Activated naive CD8-positive, alpha-beta T cell treated with anti-CD3 and anti-CD28 coated beads, Interleukin-2, amount 50 U/mL, for 24 hours (primary cell): ENCODE data around the gene METRNL.
"Not testable (repeated sequence)": the region's sequence is repeated elsewhere in the genome, so short reads cannot be mapped to it uniquely, and the experiment has no call there.

Experiments
- ATAC-seq: fragments of 150-1000 bp; cut with Tn5 transposase; one replicate; pipeline ENCODE4 v1.10.0; 2021
- DNase-seq: peaks from one replicate; pipeline ENCODE4 v3.0.0; 2021
- H3K27ac Mint-ChIP-seq: one replicate; pipeline ENCODE4 v1.8.0; 2021; ENCODE audit warnings: mild to moderate bottlenecking, mixed read lengths
- H3K27me3 Mint-ChIP-seq: one replicate; pipeline ENCODE4 v1.8.0; 2021; ENCODE audit warnings: mixed read lengths
- H3K36me3 Mint-ChIP-seq: one replicate; pipeline ENCODE4 v1.8.0; 2021; ENCODE audit warnings: low read depth, mixed read lengths
- H3K4me1 Mint-ChIP-seq: one replicate; pipeline ENCODE4 v1.8.0; 2021; ENCODE audit warnings: mixed read lengths
- H3K4me3 Mint-ChIP-seq: one replicate; pipeline ENCODE4 v1.8.0; 2021; ENCODE audit warnings: mild to moderate bottlenecking, moderate library complexity, mixed read lengths
- H3K9me3 Mint-ChIP-seq: one replicate; pipeline ENCODE4 v1.8.0; 2021; ENCODE audit warnings: mixed read lengths

The METRNL gene

DNA sequence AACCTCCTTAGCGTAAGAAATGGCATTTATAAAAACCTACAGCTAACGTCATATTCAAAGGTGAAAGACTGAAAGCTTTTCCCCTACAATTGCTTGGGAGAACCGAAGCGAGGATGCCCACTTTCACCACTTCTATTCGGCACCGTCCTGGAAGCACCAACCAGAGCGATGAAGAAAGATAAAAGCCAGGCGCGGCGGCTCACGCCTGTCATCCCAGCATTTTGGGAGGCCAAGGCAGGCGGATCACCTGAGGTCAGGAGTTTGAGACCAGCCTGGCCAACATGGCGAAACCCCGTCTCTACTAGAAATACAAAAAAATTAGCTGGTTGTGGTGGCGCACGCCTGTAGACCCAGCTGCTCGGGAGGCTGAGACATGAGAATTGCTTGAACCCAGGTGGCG lies 34.9 kb upstream of the METRNL start:
- H3K27me3 Mint-ChIP-seq, DNase-seq, ATAC-seq, H3K27ac Mint-ChIP-seq, H3K4me3 Mint-ChIP-seq: not testable (repeated sequence)
- H3K9me3 Mint-ChIP-seq: peaks cover 23% of the 10 kb centered on the region
- peaks cover 28% of the 10 kb centered on the region for H3K4me1 Mint-ChIP-seq
- H3K36me3 Mint-ChIP-seq: peaks cover 64% of the 10 kb centered on the region

DNA sequence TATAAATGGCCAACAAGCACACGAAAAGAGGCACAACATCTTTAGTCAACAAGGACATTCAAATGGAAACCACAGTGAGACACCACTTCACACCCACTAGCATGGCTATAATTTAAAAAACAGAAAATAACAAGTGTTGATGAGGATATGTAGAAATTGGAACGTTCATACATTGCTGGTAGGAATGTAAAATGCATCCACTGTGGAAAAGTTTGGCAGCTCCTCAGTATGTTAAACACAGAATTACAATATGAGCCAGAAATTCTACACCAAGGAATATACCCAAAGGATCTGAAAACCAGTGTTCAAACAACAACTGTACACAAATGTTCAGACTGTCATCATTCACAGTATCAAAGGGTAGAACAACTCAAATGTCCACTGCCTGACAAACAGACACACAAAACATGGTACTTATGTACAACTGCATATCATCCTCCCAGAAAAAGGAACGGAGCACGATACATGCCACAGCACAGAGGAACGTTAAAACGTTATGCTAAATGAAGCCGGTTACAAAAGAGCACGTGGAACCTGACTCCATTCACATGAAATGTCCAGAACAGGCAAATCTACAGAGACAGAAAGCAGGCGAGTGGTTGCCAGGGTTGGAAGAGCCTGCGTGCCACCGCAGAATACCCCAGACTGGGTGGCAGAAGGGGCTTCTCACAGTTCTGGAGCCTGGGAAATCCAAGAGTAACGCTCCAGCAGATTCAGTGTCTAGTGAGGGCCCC lies 32.8 kb upstream of the METRNL start:
- Mint-ChIP-seq H3K27me3 (no peaks in the 10 kb centered on the region), H3K4me1 (peaks cover 40% of the 10 kb centered on the region), H3K27ac (no peak overlapping the region), H3K9me3 (peaks cover 15% of the 10 kb centered on the region), H3K36me3 (peaks cover 47% of the 10 kb centered on the region), H3K4me3 (peak overlapping the region; percentile 46)
- ATAC-seq: no peak
- no peak for DNase-seq

DNA sequence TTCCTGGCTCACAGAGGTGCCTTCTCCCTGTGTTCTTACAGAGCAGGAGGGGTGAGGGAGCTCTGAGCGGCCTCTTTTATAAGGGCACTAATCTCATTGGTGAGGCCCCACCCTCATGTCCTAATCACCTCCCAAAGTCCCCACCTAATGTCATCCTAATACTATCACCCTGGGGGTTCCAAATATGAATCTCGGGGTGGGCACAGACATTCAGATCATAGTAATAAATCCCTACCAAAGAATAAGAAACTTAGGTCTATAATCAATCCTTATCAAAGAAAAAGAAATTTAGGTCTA lies 32.3 kb upstream of the METRNL start:
- Mint-ChIP-seq H3K27ac (no peak overlapping the region), H3K36me3 (peaks cover 41% of the 10 kb centered on the region), H3K9me3 (peaks cover 12% of the 10 kb centered on the region), H3K27me3 (no peaks in the 10 kb centered on the region), H3K4me3 (no peak overlapping the region), H3K4me1 (peaks cover 41% of the 10 kb centered on the region)
- no peak for ATAC-seq
- no peak for DNase-seq

DNA sequence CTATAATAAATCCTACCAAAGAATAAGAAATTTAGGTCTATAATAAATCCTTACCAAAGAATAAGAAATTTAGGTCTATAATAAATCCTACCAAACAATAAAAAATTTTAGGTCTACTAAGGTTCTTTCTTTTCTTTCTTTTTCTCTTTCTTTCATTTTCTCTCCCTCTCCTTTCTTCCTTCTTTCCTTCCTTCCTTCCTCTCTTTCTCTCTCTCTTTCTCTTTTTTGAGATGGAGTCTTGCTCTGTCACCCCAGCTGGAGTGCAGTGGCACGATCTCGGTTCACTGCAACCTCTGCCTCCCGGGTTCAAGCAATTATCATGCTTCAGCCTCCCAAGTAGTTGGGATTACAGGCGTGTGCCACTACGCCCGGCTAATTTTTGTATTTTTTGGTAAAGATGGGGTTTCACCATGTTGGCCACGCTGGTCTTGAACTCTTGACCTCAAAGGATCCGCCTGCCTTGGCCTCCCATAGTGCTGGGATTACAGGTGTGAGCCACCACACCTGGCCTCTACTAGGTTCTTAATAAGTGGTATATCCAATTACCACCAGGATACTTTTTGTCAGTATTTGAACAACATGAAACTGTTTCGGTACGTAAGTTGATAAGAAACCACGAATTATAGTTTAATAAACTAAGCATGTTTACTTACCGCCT lies 31.5 kb upstream of the METRNL start:
- ATAC-seq, H3K27me3 Mint-ChIP-seq, H3K9me3 Mint-ChIP-seq, DNase-seq: not testable (repeated sequence)
- Mint-ChIP-seq H3K36me3 (peaks cover 33% of the 10 kb centered on the region), H3K4me1 (peaks cover 41% of the 10 kb centered on the region), H3K4me3 (peak overlapping the region; percentile 64), H3K27ac (peak overlapping the region; percentile 87)

DNA sequence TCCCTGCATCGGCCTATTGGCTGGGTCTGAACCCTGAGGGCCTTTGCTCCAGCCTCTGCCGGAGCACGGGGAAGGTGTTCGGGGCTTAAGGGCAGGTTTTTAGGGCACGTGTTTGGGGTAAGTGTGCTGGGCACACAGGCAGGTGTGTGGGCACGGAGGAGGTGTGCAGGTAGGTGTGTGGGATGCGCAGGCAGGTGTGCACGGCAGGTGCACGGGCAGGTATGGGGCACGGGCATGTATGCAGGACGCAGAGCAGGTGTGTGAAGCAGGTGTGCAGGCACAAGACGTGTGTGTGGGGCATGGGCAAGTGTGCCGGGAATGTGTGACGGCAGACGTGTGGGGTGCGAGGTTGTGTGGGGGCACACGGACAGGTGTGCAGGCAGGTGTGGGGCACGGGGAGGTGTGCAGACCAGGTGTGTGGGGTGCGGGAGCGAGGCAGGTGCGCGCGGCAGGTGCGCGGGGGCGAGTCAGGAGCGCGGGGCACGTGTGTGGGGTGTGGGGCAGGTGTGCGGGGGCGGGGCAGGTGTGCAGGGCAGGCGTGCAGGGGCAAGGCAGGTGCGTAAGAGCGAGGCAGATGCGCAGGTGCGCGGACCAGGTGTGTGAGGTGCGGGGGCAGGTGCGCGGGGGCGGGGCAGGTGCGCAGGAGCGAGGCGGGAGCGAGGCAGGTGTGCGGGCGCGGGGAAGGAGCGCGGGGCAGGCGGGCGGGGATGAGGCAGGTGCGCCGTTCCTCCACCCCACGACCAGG lies 28.6 kb upstream of the METRNL start:
- Mint-ChIP-seq H3K9me3 (peaks cover 4% of the 10 kb centered on the region), H3K4me1 (peaks cover 51% of the 10 kb centered on the region), H3K4me3 (peak overlapping the region; percentile 83)

DNA sequence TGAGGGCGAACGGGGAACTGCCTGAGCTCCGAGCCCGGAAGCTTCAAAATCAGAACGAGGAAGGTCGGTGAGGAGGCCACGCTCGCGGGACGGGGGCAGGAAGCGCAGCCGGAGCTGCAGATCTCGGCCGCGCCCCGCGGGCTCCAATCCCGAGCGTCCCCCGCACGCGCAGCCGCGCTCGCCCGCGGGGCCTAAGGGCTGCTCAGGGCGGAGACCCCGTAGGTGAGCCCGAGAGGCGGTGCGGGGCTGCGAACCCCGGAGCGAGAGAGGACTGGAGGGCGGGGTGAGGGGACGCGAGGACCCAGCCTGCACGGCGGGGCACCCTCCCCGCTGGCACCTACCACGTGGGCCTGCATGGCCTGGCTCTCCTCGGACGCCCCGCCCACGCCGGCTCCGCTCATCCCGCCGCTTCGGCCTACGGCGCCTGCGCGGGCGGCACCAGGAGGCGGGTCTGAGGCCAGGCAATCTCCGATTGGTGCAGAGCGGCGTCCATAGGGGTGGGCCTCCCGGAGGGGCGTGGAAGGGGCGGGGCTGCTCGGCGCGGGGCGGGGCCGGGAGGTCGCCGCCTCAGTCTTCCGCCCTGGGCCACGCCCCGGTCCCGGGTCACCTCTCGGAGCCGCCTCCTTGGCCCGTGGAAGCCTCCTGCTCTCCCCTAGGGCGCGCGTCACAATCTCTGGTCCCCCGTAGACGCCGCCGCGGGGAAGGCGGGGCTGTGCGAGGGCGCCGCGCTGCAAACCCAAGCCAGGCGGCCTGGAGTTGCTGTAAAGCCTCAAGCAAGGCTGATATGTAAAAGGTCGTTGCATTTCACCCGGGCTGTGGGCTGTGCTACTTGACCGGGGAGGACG lies 27.8 kb upstream of the METRNL start:
- H3K9me3 Mint-ChIP-seq: peaks cover 3% of the 10 kb centered on the region
- peak overlapping the region; percentile 90 for H3K27ac Mint-ChIP-seq
- peak overlapping the region; percentile 83 for H3K4me3 Mint-ChIP-seq
- peak; percentile 96 for DNase-seq
- peaks cover 10% of the 10 kb centered on the region for H3K36me3 Mint-ChIP-seq
- ATAC-seq: peak; percentile 94
- no peaks in the 10 kb centered on the region for H3K27me3 Mint-ChIP-seq
- peaks cover 49% of the 10 kb centered on the region for H3K4me1 Mint-ChIP-seq

More for the DNA sequence above, 28.6 kb upstream of the METRNL start:
- ATAC-seq (no peak), DNase-seq (no peak)
- H3K27me3 Mint-ChIP-seq: no peaks in the 10 kb centered on the region
- H3K36me3 Mint-ChIP-seq: peaks cover 14% of the 10 kb centered on the region
- peak overlapping the region; percentile 90 for H3K27ac Mint-ChIP-seq

DNA sequence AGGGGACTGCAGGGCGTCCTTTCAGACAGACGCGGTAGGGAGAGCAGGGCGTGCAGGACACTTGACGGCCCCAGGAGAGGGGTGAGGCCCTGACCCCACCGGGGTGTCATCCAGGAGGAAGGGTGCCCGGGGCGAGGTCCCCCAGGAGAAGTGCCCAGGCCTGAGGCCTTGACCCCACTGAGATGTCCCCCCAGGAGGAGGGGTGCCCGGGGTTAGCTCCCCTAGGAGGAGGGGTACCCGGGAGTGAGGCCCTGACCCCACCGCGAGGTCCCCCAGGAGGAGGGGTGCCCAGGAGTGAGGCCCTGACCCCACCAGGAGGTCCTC lies 27.2 kb upstream of the METRNL start:
- H3K36me3 Mint-ChIP-seq: peaks cover 7% of the 10 kb centered on the region
- H3K4me3 Mint-ChIP-seq: peak overlapping the region; percentile 72
- H3K4me1 Mint-ChIP-seq: peaks cover 47% of the 10 kb centered on the region
- DNase-seq (no peak), ATAC-seq (no peak)
- H3K9me3 Mint-ChIP-seq: no peaks in the 10 kb centered on the region
- H3K27ac Mint-ChIP-seq: peak overlapping the region; percentile 82
- no peaks in the 10 kb centered on the region for H3K27me3 Mint-ChIP-seq

DNA sequence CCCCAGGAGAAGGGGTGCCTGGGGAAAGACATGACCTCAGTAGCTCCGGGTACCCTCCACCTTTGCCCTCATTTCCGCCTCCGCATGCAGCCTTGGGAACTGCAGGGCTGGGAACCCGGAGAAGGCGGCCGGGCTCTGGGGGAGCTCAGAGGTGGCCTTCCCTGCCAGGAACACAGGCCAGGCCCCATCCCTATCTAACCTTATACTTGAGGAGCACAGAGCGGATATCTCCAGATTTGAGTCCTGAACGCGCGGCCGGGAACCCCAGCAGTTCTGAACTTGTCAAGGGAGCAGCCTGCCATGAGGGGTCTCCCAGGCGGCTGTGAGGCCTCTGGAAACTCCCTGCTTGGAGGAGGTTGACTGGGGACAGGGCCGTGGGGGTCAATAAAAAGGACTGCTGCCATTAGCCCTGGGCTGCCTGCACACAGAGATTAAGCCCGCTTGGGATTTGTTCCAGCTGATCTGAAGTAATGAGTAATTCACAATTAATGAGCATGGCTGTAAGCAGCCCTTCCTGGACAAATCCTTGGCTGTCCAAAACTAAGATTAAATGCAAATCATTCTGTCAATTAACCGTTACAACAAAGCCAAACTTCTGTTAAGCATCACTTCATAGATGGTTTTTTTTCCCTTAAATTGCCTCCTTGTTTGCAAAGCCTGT lies 26.3 kb upstream of the METRNL start:
- peaks cover 43% of the 10 kb centered on the region for H3K4me1 Mint-ChIP-seq
- ATAC-seq: no peak
- DNase-seq: no peak
- H3K27me3 Mint-ChIP-seq: no peaks in the 10 kb centered on the region
- H3K4me3 Mint-ChIP-seq: no peak overlapping the region
- H3K9me3 Mint-ChIP-seq: no peaks in the 10 kb centered on the region
- H3K36me3 Mint-ChIP-seq: peaks cover 3% of the 10 kb centered on the region
- H3K27ac Mint-ChIP-seq: peak overlapping the region; percentile 79

DNA sequence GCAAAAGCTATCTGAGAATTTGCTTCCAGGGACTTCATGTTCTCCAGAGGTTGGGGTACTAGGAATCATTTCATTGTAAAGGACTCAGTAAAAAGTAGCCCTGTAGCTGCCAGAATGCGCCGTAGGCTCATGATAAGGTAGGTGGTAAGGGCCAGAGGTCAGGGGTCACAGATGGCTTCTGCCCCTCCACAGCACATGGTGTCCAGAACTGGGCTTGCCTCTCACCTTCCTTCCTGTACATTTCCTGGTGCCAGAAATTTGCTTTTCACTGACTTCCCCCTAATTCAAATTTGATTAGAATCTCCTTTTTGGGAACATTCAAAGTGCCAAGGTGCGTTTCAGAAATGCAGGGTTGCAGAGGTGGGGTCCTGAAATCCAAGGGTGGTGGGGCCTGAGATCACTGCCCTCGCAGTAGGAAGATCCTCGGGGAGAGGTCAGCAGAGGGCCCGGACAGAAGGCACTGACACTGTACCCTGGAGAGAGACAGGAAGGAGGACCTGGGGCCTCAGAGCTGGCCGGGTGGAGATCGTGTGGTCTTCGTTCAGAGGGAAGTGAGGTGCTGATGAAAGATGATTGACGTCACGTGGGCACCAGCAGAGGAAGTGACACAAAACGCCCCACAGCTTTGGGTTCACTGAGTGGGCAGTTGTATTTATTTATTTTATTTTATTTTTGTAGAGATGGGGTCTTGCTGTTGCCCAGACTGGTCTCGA lies 25.5 kb upstream of the METRNL start:
- Mint-ChIP-seq H3K27me3 (no peaks in the 10 kb centered on the region), H3K4me1 (peaks cover 35% of the 10 kb centered on the region), H3K36me3 (no peaks in the 10 kb centered on the region), H3K9me3 (no peaks in the 10 kb centered on the region), H3K4me3 (peak overlapping the region; percentile 63), H3K27ac (peak overlapping the region; percentile 79)
- DNase-seq (peak; percentile 51), ATAC-seq (no peak)

DNA sequence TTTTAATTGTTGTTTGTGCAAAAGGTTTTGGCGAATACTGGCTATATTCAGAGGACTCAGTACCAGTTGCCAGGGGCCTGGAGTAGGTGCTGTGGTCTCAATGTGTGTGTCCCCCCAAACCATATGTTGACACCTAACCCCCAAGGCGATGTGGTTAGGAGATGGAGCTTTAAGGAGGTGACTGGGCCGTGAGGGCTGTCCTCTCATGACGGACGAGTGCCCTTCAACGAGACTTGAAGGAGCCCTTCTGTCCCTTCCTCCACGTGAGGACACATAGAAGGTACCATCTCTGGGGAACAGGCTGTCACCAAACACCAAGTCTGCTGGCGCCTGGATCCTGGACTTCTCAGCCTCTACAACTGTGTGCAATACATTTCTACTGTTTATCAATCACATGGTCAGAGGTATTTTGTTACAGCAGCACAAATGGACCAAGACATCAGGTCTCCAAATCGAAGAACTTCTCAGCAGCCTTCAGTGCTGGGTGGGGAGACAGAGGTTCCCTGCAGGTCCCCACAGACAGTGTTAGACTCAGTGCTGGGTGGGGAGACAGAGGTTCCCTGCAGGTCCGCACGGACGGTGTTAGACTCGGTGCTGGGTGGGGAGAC lies 24.8 kb upstream of the METRNL start:
- no peak overlapping the region for H3K27ac Mint-ChIP-seq
- no peaks in the 10 kb centered on the region for H3K9me3 Mint-ChIP-seq
- DNase-seq (no peak), ATAC-seq (no peak)
- H3K27me3 Mint-ChIP-seq: no peaks in the 10 kb centered on the region
- no peak overlapping the region for H3K4me3 Mint-ChIP-seq
- peaks cover 28% of the 10 kb centered on the region for H3K4me1 Mint-ChIP-seq
- no peaks in the 10 kb centered on the region for H3K36me3 Mint-ChIP-seq

DNA sequence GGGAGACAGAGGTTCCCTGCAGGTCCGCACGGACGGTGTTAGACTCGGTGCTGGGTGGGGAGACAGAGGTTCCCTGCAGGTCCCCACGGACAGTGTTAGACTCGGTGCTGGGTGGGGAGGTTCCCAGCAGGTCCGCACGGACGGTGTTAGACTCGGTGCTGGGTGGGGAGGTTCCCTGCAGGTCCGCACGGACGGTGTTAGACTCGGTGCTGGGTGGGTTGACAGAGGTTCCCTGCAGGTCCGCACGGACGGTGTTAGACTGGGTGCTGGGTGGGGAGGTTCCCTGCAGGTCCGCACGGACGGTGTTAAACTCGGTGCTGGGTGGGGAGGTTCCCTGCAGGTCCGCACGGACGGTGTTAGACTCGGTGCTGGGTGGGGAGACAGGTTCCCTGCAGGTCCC lies 24.2 kb upstream of the METRNL start:
- not testable (repeated sequence) for H3K9me3 Mint-ChIP-seq, H3K27ac Mint-ChIP-seq, DNase-seq, H3K36me3 Mint-ChIP-seq, H3K4me3 Mint-ChIP-seq, ATAC-seq, H3K27me3 Mint-ChIP-seq
- H3K4me1 Mint-ChIP-seq: peaks cover 24% of the 10 kb centered on the region

DNA sequence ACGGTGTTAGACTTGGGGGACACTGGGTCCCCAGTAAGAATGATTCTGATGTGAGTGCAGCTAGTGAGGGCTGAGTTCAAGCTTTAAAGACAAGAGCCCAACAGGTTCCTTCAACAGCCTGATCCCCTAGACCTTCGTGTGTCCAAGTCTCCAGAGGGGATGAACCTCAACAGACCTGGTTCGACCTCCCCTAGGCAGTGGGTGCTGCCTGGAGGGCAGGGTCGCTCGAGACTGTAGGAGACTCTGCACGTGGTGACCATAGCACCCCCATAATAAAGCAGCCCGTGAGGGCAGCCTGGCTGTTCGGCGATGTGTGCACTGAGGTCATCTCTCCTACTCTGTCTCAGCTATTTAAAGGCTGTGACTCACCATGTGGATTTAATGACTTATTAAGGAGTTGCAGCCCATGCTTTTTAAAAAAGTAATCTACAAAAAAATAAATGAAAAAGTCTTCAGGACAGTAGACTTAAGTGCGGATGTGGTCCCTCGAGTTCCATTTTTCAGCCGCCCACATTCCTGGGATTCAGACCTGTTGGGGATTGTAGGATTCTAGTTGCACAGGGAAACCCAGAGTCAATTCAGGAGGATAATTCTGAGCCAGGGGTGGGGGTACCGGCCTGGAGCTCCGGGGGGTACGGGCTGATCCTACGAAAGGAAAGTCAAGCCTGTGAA lies 23.4 kb upstream of the METRNL start:
- no peaks in the 10 kb centered on the region for H3K27me3 Mint-ChIP-seq
- peaks cover 18% of the 10 kb centered on the region for H3K4me1 Mint-ChIP-seq
- DNase-seq (no peak), ATAC-seq (no peak)
- no peak overlapping the region for H3K4me3 Mint-ChIP-seq
- no peaks in the 10 kb centered on the region for H3K9me3 Mint-ChIP-seq
- no peaks in the 10 kb centered on the region for H3K36me3 Mint-ChIP-seq
- no peak overlapping the region for H3K27ac Mint-ChIP-seq
